GM18526 (cell line): ENCODE data around the gene GPAM.

Experiments
- POLR2A ChIP-seq: IDR thresholded peaks from 3 replicates; pipeline ENCODE4 v1.6.1; 2011; ENCODE audit not compliant: insufficient read length; ENCODE audit errors: extremely low read depth

GPAM gene

DNA sequence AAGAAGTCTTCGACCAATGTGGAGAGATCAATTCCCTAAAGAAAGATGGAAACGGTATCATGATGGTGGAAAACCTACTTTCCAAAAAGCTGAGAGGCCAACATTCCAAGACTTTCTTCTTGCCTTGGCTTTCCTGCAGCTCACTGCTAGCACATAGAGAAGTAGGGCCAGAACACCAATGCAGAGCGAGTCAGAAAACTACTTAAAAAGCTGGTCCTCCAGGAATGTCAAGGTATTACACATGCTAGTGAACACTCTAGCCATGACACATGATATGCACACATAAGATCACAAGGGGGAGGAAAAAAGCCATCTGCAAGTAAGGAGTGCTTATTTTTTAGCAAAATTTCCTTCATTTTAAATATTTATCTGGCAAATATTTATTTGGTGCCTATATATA, 22.7 kb downstream of the GPAM start:
- TF ChIP-seq POLR2A, result no peak

DNA sequence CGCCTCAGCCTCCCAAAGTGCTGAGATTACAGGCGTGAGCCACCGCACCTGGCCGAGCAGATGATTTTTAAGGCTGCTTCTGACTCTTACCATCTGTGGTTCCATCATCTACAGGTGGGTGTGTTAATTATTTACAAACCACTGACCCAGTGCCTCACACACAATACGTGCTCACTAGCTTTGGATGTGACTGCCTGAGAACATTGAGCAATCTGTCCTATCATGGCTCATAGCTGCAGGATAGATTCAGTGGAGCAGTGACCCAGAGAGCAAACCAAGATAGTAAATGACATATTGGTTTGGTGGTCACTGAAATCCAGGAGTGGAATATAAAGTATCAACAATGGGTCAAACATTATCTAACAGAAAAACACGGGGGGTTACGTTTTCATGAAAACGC, 24.1 kb downstream of the GPAM start:
- no peak for TF ChIP-seq POLR2A

DNA sequence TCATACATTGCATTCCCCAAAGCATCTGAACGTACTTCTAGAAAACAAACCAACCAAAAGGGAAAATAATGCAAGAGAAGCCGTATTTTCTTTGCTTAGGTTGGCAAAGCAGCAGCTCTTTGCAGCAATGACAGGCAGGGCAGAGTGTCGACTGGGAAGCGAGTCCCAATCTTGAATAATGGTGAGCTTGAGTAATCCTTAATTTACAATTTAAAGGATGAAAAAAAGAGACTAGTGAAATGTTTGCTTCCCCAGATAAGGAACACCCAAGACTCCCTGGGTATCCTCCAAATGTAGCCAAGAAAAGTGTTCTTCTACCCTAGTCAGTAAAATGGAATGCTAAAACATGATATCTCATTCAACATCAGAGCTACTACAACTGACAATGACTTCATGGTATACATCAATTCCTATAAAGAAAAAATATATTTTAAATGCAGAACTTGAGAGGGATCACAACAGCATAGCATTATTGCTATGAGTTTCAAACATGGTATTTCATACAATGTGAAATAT, 32.0 kb downstream of the GPAM start:
- no peak for TF ChIP-seq POLR2A

DNA sequence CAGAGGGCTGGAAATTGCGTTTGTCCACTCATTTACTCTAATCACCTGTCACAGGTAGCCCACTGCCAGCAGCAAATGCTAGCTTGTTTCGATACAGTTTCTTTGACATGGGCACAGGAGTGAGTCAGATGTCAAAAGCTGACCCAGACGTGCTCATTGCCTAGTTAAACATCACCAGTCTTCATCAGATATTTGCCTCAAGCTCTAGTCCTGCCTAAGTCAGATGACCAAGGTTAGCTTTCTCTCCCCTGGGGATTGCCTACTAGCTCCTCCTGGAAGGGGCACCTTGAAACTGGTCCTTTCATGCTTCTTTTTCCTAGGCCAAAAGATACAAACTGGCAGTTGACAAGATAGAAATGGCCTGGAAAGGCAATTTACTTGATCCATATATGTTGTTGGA, 35.2 kb downstream of the GPAM start:
- TF ChIP-seq POLR2A, result no peak

DNA sequence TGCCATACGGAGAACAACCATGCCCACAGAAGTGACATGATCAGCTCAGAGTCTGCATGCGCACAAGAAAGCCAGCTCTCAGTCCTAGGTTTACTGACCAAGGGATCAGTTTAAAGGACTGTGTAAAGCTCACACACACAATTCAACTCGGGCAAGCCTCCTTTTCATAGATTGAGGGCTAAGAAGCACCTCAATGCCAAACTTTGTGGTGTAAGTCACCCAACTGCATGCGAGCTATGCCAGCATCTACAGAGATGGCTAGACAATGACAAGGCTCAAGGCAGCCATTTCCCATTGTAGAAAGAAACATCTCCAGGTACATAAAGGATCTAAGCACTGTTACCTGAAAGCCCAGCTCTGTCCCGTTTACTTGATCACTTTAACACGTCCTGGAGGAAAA, 36.8 kb downstream of the GPAM start:
- no peak for TF ChIP-seq POLR2A

DNA sequence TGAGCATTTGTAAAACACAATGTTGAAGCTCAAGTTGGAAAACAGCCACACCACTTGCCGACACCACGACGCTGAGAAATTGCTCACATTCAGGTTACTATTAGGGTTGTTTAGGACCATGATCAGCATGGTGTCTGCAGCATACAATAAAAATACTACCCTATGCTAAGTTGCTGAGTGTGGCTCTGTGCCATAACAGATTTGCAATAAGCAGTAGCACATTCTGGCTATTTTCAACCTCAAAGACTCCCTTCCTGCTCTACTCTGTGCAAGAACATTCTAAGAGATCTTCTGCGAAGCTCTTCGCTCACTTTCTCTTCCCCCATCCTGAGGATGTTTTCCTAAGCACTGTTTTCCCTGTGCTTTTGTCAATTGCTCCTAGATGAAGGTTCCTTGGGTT, 38.3 kb downstream of the GPAM start:
- no peak for TF ChIP-seq POLR2A

DNA sequence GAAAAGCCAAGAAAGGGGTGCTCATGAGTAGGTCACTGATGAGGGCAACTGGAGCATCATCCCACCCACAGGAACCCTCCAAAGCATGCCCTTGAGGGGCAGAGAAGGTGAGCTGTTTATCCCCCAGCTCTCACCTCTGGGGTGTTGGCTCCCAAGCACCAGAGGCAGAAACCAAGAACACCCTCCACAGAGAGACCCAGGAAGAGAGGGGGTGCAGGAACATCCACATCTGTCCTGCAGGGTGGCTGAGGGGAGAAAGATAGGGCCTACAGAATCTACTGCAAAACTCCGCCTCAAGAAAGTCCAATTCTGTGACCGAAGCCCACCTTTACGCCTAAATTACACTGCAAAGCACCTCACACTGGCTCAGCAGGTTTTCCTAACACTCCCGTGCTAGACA, 40.1 kb downstream of the GPAM start:
- no peak for TF ChIP-seq POLR2A

DNA sequence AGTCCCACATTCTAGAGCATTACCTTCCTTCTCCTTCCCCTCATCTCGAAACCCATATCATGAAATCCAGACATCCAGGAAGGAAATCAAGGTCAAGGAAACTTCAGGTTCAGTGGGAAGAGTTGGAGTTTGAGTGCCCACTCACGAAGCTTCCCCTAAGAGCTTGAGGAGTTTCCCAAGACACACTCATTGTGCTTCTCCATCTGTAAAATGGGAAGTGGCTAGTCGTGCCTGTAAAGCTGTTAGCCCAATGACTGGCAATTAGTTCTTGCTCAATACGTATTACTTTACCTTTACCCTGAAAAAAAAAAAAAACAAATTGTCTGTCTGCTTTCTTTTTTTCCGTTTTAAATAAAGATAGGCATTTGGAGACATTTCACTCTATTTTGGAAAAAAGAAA, 42.3 kb downstream of the GPAM start:
- no peak for TF ChIP-seq POLR2A

DNA sequence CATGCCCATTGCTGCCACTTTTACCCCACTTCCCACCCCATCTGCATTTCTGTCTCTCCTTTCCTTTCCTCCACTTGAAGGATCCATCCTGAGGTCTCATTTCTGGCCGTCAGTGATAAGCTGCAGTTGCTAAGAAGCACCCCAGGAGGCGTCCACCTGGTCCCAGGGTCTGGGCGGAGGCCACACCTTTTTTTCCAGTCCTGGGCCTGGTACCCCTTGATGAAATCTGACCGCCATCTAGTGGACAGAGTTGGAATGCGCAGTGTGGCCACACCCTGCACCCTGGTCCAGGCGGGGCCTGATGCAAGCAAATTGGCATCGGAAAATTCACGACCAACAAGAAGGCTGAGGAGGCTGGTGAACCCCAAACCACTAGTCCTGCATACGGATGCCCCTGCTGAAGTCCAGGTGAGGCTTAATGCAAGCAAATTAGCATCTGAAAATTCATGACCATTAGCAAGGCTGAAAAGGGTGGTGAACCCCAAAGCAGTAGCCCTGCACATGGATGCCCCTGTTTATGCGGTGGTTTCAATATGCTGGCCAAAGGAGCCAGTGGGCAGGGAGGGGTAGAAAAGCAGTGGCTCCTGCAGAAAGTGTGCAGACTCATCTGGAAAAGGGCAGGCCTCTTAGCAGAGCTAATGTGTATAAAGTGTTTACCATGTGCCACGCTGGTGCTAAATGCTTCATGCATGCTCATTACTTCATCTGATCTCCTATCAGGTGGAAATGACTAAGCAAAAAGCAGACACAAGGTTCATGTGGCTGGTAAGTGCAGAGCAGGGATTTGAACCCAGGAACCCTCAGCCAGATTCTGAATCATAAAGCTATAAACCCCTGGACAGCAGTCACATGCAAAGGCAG, 43.2 kb downstream of the GPAM start:
- TF ChIP-seq POLR2A, result no peak

DNA sequence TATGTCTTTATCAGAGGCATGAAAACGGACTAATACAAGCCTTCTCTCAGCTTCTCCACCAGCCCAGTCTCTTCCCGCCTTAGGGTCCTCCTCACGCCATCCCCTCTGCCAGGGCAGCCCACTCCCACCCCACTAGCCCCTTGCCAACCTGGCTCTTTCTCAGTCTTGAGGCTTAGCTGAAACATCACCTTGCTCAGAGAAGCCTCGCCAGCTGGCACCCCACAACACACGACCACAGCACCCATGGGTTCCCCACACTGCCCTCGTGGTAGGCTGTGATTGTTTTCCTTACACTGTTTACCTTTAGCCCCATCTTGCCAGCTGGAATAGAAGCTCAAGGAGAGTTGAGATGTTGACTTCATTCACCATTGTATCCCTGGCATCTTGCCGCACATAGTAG, 44.4 kb downstream of the GPAM start:
- TF ChIP-seq POLR2A, result no peak

DNA sequence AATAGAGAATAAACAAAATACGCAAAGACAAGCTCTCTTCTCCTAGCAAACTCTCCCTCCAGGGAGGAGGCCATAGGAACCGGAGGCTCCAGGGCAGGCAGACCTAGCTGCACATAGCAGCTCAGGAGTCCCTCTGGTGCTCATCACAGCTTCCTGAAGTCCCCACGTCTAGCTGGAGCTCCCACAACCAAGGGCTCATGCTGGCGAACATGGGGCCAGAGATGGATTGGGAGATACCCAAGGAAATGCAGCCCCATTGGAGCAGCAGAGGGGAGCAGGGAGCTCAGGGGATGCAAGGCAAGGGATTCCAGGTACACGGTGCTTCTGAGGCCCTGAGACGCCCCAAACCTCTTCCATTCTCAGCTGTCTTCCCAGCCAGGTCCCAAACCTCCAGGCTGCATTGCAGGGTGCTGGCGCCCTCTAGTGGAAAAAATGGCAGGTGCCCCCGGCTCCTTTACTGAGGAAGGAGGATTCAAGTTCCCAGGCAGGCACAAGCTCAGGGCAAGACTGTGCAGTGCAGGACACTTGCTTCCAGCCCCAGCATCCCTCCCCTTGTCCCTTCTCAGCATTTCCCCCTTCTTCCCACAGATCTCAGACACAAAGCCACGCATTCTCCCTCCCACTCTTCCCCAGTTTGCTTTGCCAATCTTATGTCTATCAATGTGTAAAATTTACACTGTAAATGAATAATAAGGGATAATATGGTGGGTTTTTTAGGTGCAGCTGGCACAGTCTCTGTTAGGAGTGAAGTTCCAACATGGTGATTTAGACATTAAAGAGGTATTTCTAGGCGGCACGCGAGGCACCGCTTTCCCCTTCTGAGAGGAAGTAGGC, 46.2 kb downstream of the GPAM start:
- no peak for TF ChIP-seq POLR2A

DNA sequence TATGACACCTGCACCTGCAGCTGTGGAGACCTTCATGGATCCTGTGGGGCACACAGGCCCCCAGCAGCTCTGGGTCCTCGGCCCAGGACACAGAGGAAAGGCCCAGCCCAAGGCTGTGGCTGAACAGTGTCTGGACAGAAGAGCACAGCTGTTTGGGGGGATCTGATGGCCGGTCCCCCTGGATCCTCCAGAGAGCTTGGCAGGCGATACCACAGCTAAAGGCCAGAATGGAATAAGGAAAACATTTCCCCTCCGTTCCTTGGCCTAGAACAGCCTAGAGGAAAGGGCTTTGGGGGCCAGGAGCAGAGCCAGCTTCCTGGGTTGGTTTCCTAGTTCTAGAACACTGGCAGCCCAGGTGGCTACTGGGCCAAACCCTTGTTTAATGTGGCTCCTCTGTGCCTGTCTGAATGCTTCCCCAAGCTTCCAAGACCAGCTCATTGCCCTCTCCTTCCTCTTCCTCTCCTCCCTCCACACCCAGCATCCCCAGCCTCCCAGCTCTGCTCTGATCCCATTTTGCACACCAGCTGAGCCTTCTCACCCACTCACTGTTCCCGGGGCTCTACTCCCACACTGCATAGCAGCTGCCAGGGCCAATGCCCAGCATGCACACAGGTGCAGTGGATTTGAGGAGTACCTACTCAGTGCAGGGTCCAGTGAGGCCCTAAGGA, 46.9 kb downstream of the GPAM start:
- TF ChIP-seq POLR2A, result no peak

DNA sequence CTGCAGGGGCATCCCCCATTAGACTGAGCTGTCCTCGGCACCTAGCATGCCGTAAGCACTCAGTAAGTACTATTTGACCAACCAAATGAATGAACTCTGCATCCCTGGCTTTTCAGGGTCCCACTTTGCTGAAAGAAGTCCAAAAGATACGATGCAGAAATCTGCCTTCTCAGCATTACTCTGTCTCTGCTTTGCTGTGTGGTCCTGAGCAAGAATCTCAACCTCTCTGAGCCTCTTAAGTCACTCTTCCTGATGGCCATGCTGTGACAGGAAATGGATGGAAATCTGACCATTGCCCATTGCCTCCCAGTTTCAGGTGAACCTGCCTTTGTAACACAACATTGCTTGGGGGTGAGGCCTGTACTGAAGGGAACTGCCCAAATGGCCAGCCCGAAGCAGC, 48.0 kb downstream of the GPAM start:
- no peak for TF ChIP-seq POLR2A

DNA sequence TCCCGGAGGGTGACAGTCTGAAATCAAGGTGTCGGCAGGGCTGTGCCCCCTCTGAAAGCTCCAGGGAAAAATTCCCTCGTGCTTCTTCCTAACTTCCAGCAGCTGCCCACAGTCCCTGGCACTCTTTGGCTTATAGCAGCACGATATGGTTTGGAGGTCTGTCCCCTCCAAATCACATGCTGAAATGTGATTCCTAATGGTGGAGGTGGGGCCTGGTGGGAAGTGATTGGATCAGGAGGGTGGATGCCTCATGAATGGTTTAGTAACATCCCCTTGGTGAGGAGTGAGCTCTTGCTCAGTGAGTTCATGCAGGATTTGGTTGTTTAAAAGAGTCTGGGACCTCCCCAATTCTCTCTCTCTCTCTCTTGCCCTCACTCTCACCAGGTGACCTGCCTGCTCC, 51.1 kb downstream of the GPAM start:
- TF ChIP-seq POLR2A, result no peak

DNA sequence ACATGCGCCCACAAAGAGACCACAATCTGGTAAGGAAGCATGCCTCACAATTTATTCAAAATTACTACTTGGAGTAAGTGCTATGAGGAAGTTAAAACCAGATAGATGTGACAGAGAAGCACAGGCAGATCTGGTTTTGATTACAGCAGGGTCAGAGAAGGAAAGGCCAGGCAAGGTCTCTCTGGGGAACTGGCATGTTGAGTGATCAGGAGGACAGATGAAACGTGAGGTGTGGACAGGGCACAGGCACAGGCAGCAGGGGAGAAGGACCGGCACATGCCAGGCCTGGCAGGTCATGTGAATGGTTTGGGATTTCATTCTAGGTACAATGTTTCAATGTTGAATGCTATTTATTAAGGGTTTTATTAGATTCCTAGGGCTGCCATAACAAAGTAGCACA, 51.6 kb downstream of the GPAM start:
- no peak for TF ChIP-seq POLR2A

DNA sequence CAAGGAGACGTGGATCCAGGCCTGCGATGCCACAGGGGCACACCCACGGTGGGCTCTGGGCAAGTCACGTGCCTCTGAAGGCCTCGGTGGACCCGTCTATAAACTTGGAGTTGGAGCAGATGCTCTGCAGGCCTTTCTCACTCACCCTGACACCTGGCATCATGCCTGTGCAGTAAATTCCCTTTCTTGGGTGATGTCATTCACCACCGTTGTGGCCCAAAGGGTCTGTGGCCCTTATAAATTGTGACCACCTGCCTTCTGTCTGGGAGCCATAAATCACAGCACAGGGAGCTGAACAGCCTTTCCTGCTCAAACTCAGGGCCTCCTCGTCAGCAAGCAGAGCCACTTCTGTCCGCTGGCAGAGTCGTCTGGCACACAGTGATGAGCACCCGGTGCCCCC, 52.2 kb downstream of the GPAM start:
- TF ChIP-seq POLR2A, result no peak
